ENCODE results near the gene LRP11.
"Not testable (repeated sequence)": the region's sequence is repeated elsewhere in the genome, so short reads cannot be mapped to it uniquely, and the experiment has no call there.

LRP11 gene

GRCh38 chr6:149862922-149863697, 1.0 kb downstream of the LRP11 start:
- no peak for TF ChIP-seq EZH2 (IDR thresholded peaks at IDR 0.05; ENCODE audit: borderline replicate concordance, low read length)
- no peak for TF ChIP-seq CTCF (IDR thresholded peaks at IDR 0.05; ENCODE audit: low read length)
- no peaks in the 10 kb centered on the region for H3K79me2 ChIP-seq (ENCODE audit: insufficient read depth, low read length)
- H3K4me1 ChIP-seq (ENCODE audit: insufficient read depth, low read length, severe bottlenecking): peaks cover 11% of the 10 kb centered on the region
- H3K9me3 ChIP-seq (ENCODE audit: low read length): no peaks in the 10 kb centered on the region
- no peak overlapping the region for H2AFZ ChIP-seq (ENCODE audit: low read length)
- H3K9ac ChIP-seq (ENCODE audit: low read length): no peak overlapping the region; the same call in 1 of the 2 replicates
- H3K27me3 ChIP-seq (ENCODE audit: insufficient read depth, low read length): 0 out of 2 replicates have a peak, but pooled peaks cover 5% of the 10 kb centered on the region
- H3K27ac ChIP-seq (ENCODE audit: low read depth, low read length, poor library complexity, severe bottlenecking): no peak overlapping the region
- peak overlapping the region; percentile 64 for H3K4me3 ChIP-seq (ENCODE audit: low read depth, low read length, poor library complexity, severe bottlenecking)
- peak overlapping the region; percentile 74 for H3K4me2 ChIP-seq (ENCODE audit: low read length)
- no peaks in the 10 kb centered on the region for H3F3A ChIP-seq (ENCODE audit: insufficient read depth, low read length)
- H4K20me1 ChIP-seq (ENCODE audit: insufficient read depth, low read length): no peaks in the 10 kb centered on the region
- H3K36me3 ChIP-seq (ENCODE audit: insufficient read depth, low read length): no peaks in the 10 kb centered on the region
- H3K9me2 ChIP-seq (ENCODE audit: low read depth, low read length): no peaks in the 10 kb centered on the region

GRCh38 chr6:149862424-149862738, 1.8 kb downstream of the LRP11 start:
- not testable (repeated sequence) for H3K27me3 ChIP-seq (ENCODE audit: insufficient read depth, low read length); H3K79me2 ChIP-seq (ENCODE audit: insufficient read depth, low read length); H3K4me2 ChIP-seq (ENCODE audit: low read length); H3K36me3 ChIP-seq (ENCODE audit: insufficient read depth, low read length); H3K9me2 ChIP-seq (ENCODE audit: low read depth, low read length); H3K4me3 ChIP-seq (ENCODE audit: low read depth, low read length, poor library complexity, severe bottlenecking); H3K9ac ChIP-seq (ENCODE audit: low read length); H3F3A ChIP-seq (ENCODE audit: insufficient read depth, low read length); H3K9me3 ChIP-seq (ENCODE audit: low read length); H4K20me1 ChIP-seq (ENCODE audit: insufficient read depth, low read length); H2AFZ ChIP-seq (ENCODE audit: low read length); H3K27ac ChIP-seq (ENCODE audit: low read depth, low read length, poor library complexity, severe bottlenecking)
- H3K4me1 ChIP-seq (ENCODE audit: insufficient read depth, low read length, severe bottlenecking): peaks cover 11% of the 10 kb centered on the region

GRCh38 chr6:149861603-149862423, 2.3 kb downstream of the LRP11 start:
- Histone ChIP-seq H3F3A (ENCODE audit: insufficient read depth, low read length) (no peaks in the 10 kb centered on the region), H3K9me3 (ENCODE audit: low read length) (no peaks in the 10 kb centered on the region), H3K4me3 (ENCODE audit: low read depth, low read length, poor library complexity, severe bottlenecking) (no peak overlapping the region), H3K27me3 (ENCODE audit: insufficient read depth, low read length) (0 out of 2 replicates have a peak, but pooled peaks cover 5% of the 10 kb centered on the region), H3K79me2 (ENCODE audit: insufficient read depth, low read length) (no peaks in the 10 kb centered on the region), H2AFZ (ENCODE audit: low read length) (no peak overlapping the region), H3K9me2 (ENCODE audit: low read depth, low read length) (no peaks in the 10 kb centered on the region), H3K27ac (ENCODE audit: low read depth, low read length, poor library complexity, severe bottlenecking) (no peak overlapping the region), H3K4me1 (ENCODE audit: insufficient read depth, low read length, severe bottlenecking) (peaks cover 11% of the 10 kb centered on the region), H3K9ac (ENCODE audit: low read length) (no peak overlapping the region), H3K36me3 (ENCODE audit: insufficient read depth, low read length) (no peaks in the 10 kb centered on the region), H4K20me1 (ENCODE audit: insufficient read depth, low read length) (no peaks in the 10 kb centered on the region), H3K4me2 (ENCODE audit: low read length) (no peak overlapping the region)
- no peak for TF ChIP-seq CTCF (IDR thresholded peaks at IDR 0.05; ENCODE audit: low read length)

Data from OCI-LY1 (cell line).